GM12892 (cell line): ENCODE measurements around the gene EGLN2.
"Not testable (repeated sequence)": the region's sequence is repeated elsewhere in the genome, so short reads cannot be mapped to it uniquely, and the experiment has no call there.

ENCODE experiments used
- POLR2A ChIP-seq: IDR thresholded peaks from 2 replicates; pipeline ENCODE4 v1.6.1; 2011; ENCODE audit warnings: low read depth, low read length, control low read depth
- TAF1 ChIP-seq: IDR thresholded peaks from 2 replicates; pipeline ENCODE4 v1.6.1; 2011; ENCODE audit warnings: low read depth, mild to moderate bottlenecking, control low read depth, low read length, borderline replicate concordance

DNA sequence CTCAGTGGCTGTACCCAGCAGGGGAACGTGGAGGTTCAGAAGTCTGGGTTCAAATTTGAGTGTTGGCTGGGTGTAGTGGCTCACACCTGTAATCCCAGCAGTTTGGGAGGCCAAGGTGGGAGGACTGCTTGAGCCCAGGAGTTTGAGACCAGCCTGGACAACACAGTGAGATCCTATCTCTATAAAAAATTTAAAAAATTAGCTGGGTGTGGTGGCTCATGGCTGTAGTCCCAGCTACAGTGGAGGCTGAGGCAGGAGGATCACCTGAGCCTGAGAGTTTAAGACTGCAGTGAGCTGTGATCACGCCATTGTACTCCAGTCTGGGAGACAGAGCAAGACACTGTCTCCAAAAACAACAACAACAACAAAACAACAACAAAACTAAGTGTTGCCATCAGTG, 14.8 kb upstream of the EGLN2 start:
- TF ChIP-seq TAF1, POLR2A: not testable (repeated sequence)
